IMR-90 (cell line): ENCODE results near the gene TM9SF4. TPM values are rescaled to one million over a fixed set of nuclear protein-coding genes. Genes with fewer than 3 reads are reported as not detected.

ENCODE experiments used
- ATAC-seq: fragments of 200-7000 bp; cut with Tn5 transposase; 2 replicates; pipeline ENCODE4 v1.9.1; 2020; ENCODE audit warnings: low read depth, mild to moderate bottlenecking, moderate library complexity
- BruUV-seq: library from RNA; stranded (reverse); fragments of 400-500 nt; replicated peaks from 2 replicates; lab custom pipeline; 2021; lab: Mats Ljungman, UMichigan
- CTCF ChIA-PET: fragments of 300-600 bp; formaldehyde crosslinking; extraction: SDS; loops from one replicate; lab custom pipeline; 2021; ENCODE audit warnings: antibody characterized with exemption; lab: Yijun Ruan, JAX
- POLR2A ChIA-PET: fragments of 300-600 bp; sonication (Branson Sonifier 250); formaldehyde crosslinking; loops from one replicate; lab custom pipeline; 2022; ENCODE audit warnings: antibody characterized with exemption; ENCODE audit not compliant: unreplicated experiment; lab: Charles Lee
- DNase-seq: peaks from one replicate; pipeline ENCODE4 v3.0.0; 2013
- H2AFZ ChIP-seq: replicated peaks from 2 replicates; pipeline ENCODE3; 2013; ENCODE audit warnings: low read length, mild to moderate bottlenecking; ENCODE audit not compliant: poor library complexity
- H2AK5ac ChIP-seq: 2 replicates; pipeline ENCODE4 v1.6.1; 2013; ENCODE audit warnings: low read depth, low read length, inconsistent platforms
- H2AK9ac ChIP-seq: replicated peaks from 2 replicates; pipeline ENCODE3; 2013; ENCODE audit warnings: mild to moderate bottlenecking, low read depth, low read length, moderate library complexity; ENCODE audit not compliant: poor library complexity
- H2BK120ac ChIP-seq: 2 replicates; pipeline ENCODE4 v1.6.1; 2013; ENCODE audit warnings: low read depth, low read length, inconsistent platforms
- H2BK15ac ChIP-seq: 3 replicates; pipeline ENCODE4 v1.6.1; 2013; ENCODE audit warnings: low read depth, low read length, inconsistent platforms
- H2BK20ac ChIP-seq: 2 replicates; pipeline ENCODE4 v1.6.1; 2013; ENCODE audit warnings: low read depth, mild to moderate bottlenecking, inconsistent platforms, low read length, moderate library complexity
- H2BK5ac ChIP-seq: 2 replicates; pipeline ENCODE4 v1.6.1; 2013; ENCODE audit warnings: mild to moderate bottlenecking, low read depth, low read length, inconsistent platforms; ENCODE audit not compliant: poor library complexity, severe bottlenecking
- H3K14ac ChIP-seq: replicated peaks from 2 replicates; pipeline ENCODE4 v1.6.1; 2013; ENCODE audit warnings: low read depth, low read length, inconsistent platforms
- H3K18ac ChIP-seq: 2 replicates; pipeline ENCODE4 v1.6.1; 2013; ENCODE audit warnings: low read depth, low read length, control low read depth
- H3K23ac ChIP-seq: 2 replicates; pipeline ENCODE4 v1.6.1; 2013; ENCODE audit warnings: low read depth, low read length, inconsistent platforms
- H3K27ac ChIP-seq: 2 replicates; pipeline ENCODE4 v1.5.1; 2013; ENCODE audit warnings: mild to moderate bottlenecking, control low read depth, low read length; ENCODE audit not compliant: insufficient read depth
- H3K27me3 ChIP-seq: 2 replicates; pipeline ENCODE4 v1.6.1; 2013; ENCODE audit warnings: low read length; ENCODE audit not compliant: control insufficient read depth, insufficient read depth
- H3K36me3 ChIP-seq: 2 replicates; pipeline ENCODE4 v1.6.1; 2013; ENCODE audit warnings: low read length, mixed read lengths; ENCODE audit not compliant: control insufficient read depth, insufficient read depth
- H3K4ac ChIP-seq: 2 replicates; pipeline ENCODE4 v1.6.1; 2013; ENCODE audit warnings: low read depth, low read length, inconsistent platforms
- H3K4me1 ChIP-seq: 2 replicates; pipeline ENCODE4 v1.6.1; 2013; ENCODE audit warnings: low read length, mixed read lengths; ENCODE audit not compliant: control insufficient read depth, insufficient read depth
- H3K4me2 ChIP-seq: 2 replicates; pipeline ENCODE4 v1.6.1; 2013; ENCODE audit warnings: low read depth, mild to moderate bottlenecking, control low read depth, low read length, moderate library complexity
- H3K4me3 ChIP-seq: 2 replicates; pipeline ENCODE4 v1.5.1; 2013; ENCODE audit warnings: low read depth, mild to moderate bottlenecking, control low read depth, low read length, moderate library complexity; ENCODE audit not compliant: insufficient read depth
- H3K56ac ChIP-seq: 2 replicates; pipeline ENCODE4 v1.6.1; 2013; ENCODE audit warnings: low read length, inconsistent platforms; ENCODE audit not compliant: insufficient read depth; ENCODE audit errors: extremely low read depth
- H3K79me1 ChIP-seq, 2 experiments: 2 replicates each; pipeline ENCODE4 v1.6.1; 2013; ENCODE audit warnings: low read length in 2 of 2, inconsistent platforms in 1 of 2, low read depth in 1 of 2
- H3K9ac ChIP-seq: 2 replicates; pipeline ENCODE4 v1.6.1; 2013; ENCODE audit warnings: low read depth, low read length, control low read depth
- H3K9me1 ChIP-seq: 2 replicates; pipeline ENCODE4 v1.6.1; 2013; ENCODE audit warnings: low read length, inconsistent platforms; ENCODE audit not compliant: insufficient read depth
- H3K9me3 ChIP-seq: 2 replicates; pipeline ENCODE4 v1.6.1; 2013; ENCODE audit warnings: low read length; ENCODE audit not compliant: control insufficient read depth, insufficient read depth
- H4K20me1 ChIP-seq: 2 replicates; pipeline ENCODE4 v1.6.1; 2013; ENCODE audit warnings: low read length, inconsistent platforms; ENCODE audit not compliant: insufficient read depth
- H4K5ac ChIP-seq: 2 replicates; pipeline ENCODE4 v1.6.1; 2013; ENCODE audit warnings: mild to moderate bottlenecking, low read depth, low read length, control low read depth
- H4K8ac ChIP-seq, 2 experiments: 2 replicates each; pipeline ENCODE4 v1.6.1; 2013; ENCODE audit warnings: low read depth in 2 of 2, low read length in 2 of 2, control low read depth in 1 of 2, inconsistent platforms in 1 of 2
- H4K91ac ChIP-seq: 2 replicates; pipeline ENCODE4 v1.6.1; 2013; ENCODE audit warnings: low read depth, low read length, inconsistent platforms; ENCODE audit not compliant: insufficient read depth
- FOS ChIP-seq: fragments of 150-350 bp; IDR thresholded peaks from 2 replicates; pipeline ENCODE4 v1.6.1; 2016; ENCODE audit warnings: low read depth, low read length
- WGBS, 2 experiments: methylation state at CpG; one replicate each; pipeline versions ENCODE4 v1.1.5 to v1.1.7; 2013; ENCODE audit warnings: missing lambda C conversion rate in 2 of 2; ENCODE audit not compliant: insufficient read length in 1 of 2; ENCODE audit errors: extremely low coverage in 2 of 2; 5-methylcytosine and 5-hydroxymethylcytosine counted together
- dilution Hi-C: fragments of 300-500 bp; cut with HindIII; formaldehyde crosslinking; loops from one replicate; pipeline ENCODE4 v1.14.3; 2018; ENCODE audit warnings: low sequenced_read_pairs; ENCODE audit not compliant: unreplicated experiment
- in situ Hi-C: fragments of 300-500 bp; cut with MboI; formaldehyde crosslinking; loops from 3 replicates; pipeline ENCODE4 v1.14.3; 2019; ENCODE audit warnings: low sequenced_read_pairs, inconsistent platforms, mixed read lengths
- intact Hi-C: fragments of 100-400 bp; cut with micrococcal nuclease; formaldehyde crosslinking; loops from 2 replicates; pipeline ENCODE4 v1.10.0; 2022
- polyA plus RNA-seq, 3 experiments: library from polyadenylated mRNA; depleted of rRNA; stranded (reverse); fragments of >200 nt; gene quantifications; 2 replicates each; pipeline ENCODE4 v1.2.3, GENCODE V29; 2012; ENCODE audit warnings: low replicate concordance in 1 of 3
- total RNA-seq: library from RNA; depleted of rRNA; stranded (reverse); fragments of >200 nt; gene quantifications from 2 replicates; pipeline ENCODE4 v1.2.3, GENCODE V29; 2012

Gene TM9SF4
- total and polyA plus RNA-seq, 2 of the 4 experiments (the other 2 are of a cell fraction), result 35.3 to 59.1 TPM

GRCh38 chr20:32163951-32164350 lies 54.4 kb downstream of the TM9SF4 start:
- Histone ChIP-seq H3K56ac (no peak overlapping the region), H2BK5ac (no peak overlapping the region), H3K4ac (no peak overlapping the region), H4K5ac (no peak overlapping the region), H2BK120ac (no peak overlapping the region), H3K18ac (no peak overlapping the region), H2AK5ac (no peak overlapping the region), H4K8ac (no peak overlapping the region), H3K36me3 (peaks cover 64% of the 10 kb centered on the region), H3K4me3 (no peak overlapping the region), H3K14ac (no peak overlapping the region), H3K27me3 (no peaks in the 10 kb centered on the region), H3K23ac (no peak overlapping the region), H2BK20ac (no peak overlapping the region), H3K4me2 (no peak overlapping the region), H2AFZ (no peak overlapping the region), H3K79me1 (peaks cover 0 to 8% of the 10 kb centered on the region in 2 experiments; a peak in 1 of 4 replicates), H3K9ac (no peak overlapping the region), H3K27ac (no peak overlapping the region), H2BK15ac (no peak overlapping the region), H4K20me1 (no peaks in the 10 kb centered on the region), H3K9me1 (peaks cover 11% of the 10 kb centered on the region), H2AK9ac (no peak overlapping the region), H3K4me1 (peaks cover 7% of the 10 kb centered on the region; the same call in 1 of the 2 replicates), H4K91ac (no peak overlapping the region), H3K9me3 (no peaks in the 10 kb centered on the region)
- ATAC-seq, result no peak
- no peak for DNase-seq
- no CpG with 5 or more reads among the region's 5 CpGs for WGBS, 2 experiments
- dilution Hi-C loops (no loop called here), intact Hi-C loops (no loop called here), in situ Hi-C loops (no loop called here)
- POLR2A ChIA-PET, result no interaction called here
- CTCF ChIA-PET, result no interaction called here
- no peak for TF ChIP-seq FOS
- BruUV-seq, result no TSS peak
